ENCODE results near the gene RAB11FIP2.

DNA sequence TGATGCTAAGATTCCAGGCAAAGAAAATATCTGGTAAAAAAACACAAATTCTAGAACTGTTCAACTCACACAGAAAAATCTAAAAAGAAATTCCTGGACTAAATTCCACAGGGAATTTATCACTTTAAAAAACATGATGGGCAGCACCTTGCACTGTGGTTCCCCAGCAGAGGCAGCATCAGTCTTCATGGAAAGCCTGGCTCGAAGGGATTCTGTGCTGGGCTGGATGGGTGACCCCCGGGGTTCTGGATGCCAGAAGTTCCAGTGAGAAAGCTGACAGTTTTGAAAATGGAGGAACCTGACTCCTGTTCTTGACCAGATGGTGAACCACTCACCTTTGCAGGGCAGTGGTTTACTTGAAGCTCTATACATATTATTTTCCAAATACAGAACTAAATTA, 52.0 kb downstream of the RAB11FIP2 start:
- TF ChIP-seq, protein P1, sequence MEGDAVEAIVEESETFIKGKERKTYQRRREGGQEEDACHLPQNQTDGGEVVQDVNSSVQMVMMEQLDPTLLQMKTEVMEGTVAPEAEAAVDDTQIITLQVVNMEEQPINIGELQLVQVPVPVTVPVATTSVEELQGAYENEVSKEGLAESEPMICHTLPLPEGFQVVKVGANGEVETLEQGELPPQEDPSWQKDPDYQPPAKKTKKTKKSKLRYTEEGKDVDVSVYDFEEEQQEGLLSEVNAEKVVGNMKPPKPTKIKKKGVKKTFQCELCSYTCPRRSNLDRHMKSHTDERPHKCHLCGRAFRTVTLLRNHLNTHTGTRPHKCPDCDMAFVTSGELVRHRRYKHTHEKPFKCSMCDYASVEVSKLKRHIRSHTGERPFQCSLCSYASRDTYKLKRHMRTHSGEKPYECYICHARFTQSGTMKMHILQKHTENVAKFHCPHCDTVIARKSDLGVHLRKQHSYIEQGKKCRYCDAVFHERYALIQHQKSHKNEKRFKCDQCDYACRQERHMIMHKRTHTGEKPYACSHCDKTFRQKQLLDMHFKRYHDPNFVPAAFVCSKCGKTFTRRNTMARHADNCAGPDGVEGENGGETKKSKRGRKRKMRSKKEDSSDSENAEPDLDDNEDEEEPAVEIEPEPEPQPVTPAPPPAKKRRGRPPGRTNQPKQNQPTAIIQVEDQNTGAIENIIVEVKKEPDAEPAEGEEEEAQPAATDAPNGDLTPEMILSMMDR (IDR thresholded peaks at IDR 0.05), result no peak
- TF ChIP-seq POLR2A (IDR thresholded peaks at IDR 0.05), result no peak

Data from breast epithelium (tissue), 3 donors.